GM19395 (cell line): ENCODE results near the gene PAK5.

Source experiments
- ATAC-seq: cut with Tn5 transposase; IDR thresholded peaks from one replicate; pipeline ENCODE4 v1.9.1; 2021; ENCODE audit warnings: mild to moderate bottlenecking, moderate library complexity; ENCODE audit not compliant: unreplicated experiment

PAK5 gene

GRCh38 chr20:9501473-9501872 is 337.4 kb downstream of the PAK5 start:
- ATAC-seq: no peak

GRCh38 chr20:9500121-9500520 is 338.8 kb downstream of the PAK5 start:
- peak; percentile 73 for ATAC-seq

GRCh38 chr20:9499126-9499899 is 339.6 kb downstream of the PAK5 start:
- no peak for ATAC-seq

- ATAC-seq: no peak
Measured at GRCh38 chr20:9498322-9498721, 340.6 kb downstream of the PAK5 start.

GRCh38 chr20:9496155-9496554 is 342.7 kb downstream of the PAK5 start:
- ATAC-seq: no peak

- no peak for ATAC-seq
Measured at GRCh38 chr20:9495701-9496100, 343.2 kb downstream of the PAK5 start.

GRCh38 chr20:9493803-9494202 is 345.1 kb downstream of the PAK5 start:
- ATAC-seq: no peak

GRCh38 chr20:9492067-9492466 is 346.8 kb downstream of the PAK5 start:
- no peak for ATAC-seq

GRCh38 chr20:9491324-9491723 is 347.6 kb downstream of the PAK5 start:
- no peak for ATAC-seq

- ATAC-seq: no peak
Measured at GRCh38 chr20:9490631-9491030, 348.2 kb downstream of the PAK5 start.

GRCh38 chr20:9490161-9490560 is 348.7 kb downstream of the PAK5 start:
- no peak for ATAC-seq

- no peak for ATAC-seq
Measured at GRCh38 chr20:9488063-9488462, 350.8 kb downstream of the PAK5 start.
